Hematopoietic multipotent progenitor cell treated with erythropoietin and hydrocortisone succinate and interleukin-3 and kit ligand, for 4 days (in vitro differentiated cells): ENCODE data around the gene PGAP3.

Source experiments
- DNase-seq: peaks from one replicate; pipeline ENCODE4 v3.0.0-alpha.2; 2015

The PGAP3 gene

DNA sequence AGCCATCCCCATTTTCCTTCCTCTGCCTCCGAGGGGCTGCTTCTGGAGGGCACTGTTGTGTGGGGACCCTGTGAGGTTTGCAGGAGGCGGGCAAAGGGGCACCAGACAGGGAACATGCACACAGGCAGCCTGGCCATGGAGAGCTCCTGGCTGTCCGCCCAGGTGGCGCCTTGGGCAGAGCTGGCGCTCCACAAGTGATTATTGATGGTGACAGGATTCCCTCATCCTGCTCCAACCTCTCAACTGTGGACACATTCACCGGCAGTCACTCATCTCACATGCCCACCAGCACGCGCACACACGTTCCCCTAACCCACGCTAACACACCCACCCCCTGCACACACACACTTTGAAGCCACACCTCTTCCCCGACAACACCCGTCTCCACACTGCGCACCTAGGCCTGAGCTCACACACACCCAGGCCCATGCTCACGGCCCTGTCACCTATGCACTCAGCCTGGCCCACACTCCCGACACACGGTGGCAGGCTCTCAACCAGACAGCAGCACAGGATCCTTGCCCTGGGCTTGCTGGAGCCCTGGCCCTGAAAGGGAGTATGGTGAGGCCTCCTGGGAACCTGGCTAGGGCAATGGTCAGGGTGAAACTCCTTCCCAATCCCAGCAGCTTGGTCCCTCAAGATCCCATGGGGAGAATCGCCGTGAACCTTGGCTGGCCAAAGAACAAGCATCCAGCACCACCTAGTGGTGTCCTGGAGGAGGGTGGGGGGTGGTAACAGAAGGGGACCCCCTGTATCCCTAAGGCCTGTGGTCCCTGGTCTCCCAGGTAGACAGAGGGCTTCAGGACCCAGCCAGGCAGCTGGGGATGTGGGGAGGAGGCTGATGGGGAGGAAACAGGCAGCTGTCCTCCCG is 16.0 kb downstream of the PGAP3 start:
- peak; percentile 71 for DNase-seq

DNA sequence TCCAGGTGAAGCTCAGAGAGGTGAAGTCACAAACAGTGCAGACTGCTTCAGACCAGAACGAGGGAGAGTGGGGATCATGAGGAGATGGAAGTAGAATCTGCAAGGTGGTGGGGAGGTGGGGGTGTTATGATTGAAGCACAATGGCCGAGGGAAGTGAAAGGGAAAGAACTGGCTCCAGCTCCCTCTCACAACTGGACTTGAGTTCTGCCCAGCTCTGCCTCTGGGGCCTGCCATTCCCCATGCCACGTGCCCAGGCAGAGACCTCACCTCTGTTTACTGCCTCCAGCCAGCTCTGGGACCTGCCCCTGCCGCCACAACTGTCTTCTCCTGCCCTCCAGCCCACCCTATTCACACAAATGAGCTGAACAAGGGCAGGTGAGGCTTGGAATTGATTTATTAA is 17.1 kb downstream of the PGAP3 start:
- no peak for DNase-seq

DNA sequence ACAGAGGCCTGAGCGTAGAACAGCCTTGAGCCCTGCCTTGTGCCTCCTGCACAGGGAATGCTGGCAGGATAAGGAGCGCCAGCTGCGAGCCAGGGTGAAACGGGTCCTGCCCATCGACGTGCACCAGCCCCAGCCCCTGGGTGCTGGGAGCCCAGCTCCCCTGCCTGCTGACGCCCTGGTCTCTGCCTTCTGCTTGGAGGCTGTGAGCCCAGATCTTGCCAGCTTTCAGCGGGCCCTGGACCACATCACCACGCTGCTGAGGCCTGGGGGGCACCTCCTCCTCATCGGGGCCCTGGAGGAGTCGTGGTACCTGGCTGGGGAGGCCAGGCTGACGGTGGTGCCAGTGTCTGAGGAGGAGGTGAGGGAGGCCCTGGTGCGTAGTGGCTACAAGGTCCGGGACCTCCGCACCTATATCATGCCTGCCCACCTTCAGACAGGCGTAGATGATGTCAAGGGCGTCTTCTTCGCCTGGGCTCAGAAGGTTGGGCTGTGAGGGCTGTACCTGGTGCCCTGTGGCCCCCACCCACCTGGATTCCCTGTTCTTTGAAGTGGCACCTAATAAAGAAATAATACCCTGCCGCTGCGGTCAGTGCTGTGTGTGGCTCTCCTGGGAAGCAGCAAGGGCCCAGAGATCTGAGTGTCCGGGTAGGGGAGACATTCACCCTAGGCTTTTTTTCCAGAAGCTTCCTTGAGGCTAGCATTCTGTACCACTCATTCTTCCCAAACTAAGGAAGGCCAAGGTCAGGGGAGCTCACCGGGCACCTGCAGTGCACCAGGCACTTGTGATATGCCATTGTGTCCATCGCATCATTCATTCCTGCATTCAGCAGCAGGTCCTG is 17.7 kb downstream of the PGAP3 start:
- DNase-seq = no peak

GRCh38 chr17:39667945-39668924 is 19.6 kb downstream of the PGAP3 start, which contains the start of gene PNMT:
TSS of gene PNMT (plus strand) at chr17:39668453. CDS start at chr17:39668476, 23 bp downstream.
- peak; percentile 90 for DNase-seq

DNA sequence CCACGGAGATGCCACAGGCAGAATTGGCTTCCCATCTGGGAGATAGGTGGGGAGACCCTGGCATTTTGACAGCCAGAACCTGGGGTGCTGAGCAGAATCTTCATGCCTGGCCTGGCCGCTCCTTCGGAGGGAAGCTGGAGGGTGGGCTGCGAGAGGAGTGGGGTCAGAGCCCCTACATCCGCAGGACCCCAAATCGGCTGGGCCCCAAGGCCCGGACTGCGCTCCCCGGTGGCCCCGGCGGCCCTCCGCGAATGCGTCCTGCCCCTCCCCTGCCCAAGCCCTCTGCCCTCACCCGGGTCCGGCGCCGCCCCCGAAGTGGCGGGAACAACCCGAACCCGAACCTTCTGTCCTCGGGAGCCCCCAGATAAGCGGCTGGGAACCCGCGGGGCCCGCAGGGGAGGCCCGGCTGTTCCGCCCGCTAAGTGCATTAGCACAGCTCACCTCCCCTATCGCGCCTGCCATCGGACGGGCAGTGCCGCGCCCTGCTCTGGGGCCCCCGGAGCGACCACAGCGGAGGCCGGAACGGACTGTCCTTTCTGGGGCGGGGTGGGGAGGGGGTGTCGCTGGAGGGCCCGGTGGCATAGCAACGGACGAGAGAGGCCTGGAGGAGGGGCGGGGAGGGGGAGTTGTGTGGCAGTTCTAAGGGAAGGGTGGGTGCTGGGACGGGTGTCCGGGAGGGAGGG is 20.5 kb downstream of the PGAP3 start:
- DNase-seq = peak; percentile 95

DNA sequence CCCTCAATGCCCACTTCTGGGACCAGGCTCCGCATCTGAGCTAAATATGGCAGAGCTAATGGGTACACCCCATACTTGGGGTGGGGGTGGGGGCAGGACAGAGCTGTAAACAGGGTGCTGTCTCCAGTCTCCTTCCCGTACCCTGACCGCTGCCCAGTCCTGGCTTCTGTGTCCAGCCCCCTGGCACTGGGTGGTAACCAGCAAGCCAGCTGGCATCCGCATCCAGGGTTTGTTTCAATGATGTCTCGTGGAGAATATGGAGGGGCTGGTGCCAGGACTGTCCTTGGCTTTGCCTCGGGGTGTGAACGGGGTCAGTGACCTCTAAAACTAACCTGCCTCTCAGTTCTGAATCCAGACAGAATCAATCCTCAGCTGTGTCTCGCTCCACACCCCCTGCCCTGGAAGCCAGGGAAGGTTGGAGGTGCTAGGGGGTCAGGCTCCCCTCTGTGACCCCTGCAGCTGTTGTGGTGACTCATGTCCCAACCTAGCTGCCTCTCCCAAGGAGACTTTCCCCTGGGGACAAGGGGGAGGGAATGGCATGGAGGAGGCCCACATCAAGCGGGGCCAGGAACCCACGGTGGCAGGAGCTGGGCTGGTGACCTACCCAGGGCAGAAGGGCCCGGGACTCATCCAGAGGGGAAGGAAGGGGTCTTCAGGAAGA is 21.1 kb downstream of the PGAP3 start:
- peak; percentile 46 for DNase-seq

DNA sequence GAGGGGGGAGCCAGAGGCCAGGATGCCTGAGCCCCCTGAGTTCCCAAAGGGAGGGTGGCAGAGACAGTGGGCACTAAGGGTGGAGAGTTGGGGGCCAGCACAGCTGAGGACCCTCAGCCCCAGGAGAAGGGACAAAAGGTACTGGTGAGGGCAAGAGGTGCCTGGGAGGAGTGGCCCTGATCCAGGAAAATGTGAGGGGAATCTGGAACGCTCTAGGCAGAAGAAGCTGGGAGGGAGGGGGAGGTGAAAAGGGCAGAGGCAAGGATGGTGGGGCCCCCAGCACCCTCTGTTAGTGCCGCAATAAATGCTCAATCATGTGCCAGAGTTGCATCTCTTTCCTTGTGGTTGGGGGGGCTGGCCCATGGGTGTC is 21.6 kb downstream of the PGAP3 start:
- DNase-seq = no peak

DNA sequence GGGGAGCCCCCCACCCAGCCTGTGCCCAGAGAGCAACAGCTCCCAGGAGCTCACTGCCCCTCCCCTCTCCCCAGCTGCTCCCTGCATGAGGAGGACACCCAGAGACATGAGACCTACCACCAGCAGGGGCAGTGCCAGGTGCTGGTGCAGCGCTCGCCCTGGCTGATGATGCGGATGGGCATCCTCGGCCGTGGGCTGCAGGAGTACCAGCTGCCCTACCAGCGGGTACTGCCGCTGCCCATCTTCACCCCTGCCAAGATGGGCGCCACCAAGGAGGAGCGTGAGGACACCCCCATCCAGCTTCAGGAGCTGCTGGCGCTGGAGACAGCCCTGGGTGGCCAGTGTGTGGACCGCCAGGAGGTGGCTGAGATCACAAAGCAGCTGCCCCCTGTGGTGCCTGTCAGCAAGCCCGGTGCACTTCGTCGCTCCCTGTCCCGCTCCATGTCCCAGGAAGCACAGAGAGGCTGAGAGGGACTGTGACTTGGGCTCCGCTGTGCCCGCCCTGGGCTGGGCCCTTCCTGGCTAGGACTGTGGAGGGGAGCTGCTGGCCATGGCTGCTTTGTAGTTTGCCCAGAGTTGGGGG is 22.1 kb downstream of the PGAP3 start:
- peak; percentile 68 for DNase-seq

DNA sequence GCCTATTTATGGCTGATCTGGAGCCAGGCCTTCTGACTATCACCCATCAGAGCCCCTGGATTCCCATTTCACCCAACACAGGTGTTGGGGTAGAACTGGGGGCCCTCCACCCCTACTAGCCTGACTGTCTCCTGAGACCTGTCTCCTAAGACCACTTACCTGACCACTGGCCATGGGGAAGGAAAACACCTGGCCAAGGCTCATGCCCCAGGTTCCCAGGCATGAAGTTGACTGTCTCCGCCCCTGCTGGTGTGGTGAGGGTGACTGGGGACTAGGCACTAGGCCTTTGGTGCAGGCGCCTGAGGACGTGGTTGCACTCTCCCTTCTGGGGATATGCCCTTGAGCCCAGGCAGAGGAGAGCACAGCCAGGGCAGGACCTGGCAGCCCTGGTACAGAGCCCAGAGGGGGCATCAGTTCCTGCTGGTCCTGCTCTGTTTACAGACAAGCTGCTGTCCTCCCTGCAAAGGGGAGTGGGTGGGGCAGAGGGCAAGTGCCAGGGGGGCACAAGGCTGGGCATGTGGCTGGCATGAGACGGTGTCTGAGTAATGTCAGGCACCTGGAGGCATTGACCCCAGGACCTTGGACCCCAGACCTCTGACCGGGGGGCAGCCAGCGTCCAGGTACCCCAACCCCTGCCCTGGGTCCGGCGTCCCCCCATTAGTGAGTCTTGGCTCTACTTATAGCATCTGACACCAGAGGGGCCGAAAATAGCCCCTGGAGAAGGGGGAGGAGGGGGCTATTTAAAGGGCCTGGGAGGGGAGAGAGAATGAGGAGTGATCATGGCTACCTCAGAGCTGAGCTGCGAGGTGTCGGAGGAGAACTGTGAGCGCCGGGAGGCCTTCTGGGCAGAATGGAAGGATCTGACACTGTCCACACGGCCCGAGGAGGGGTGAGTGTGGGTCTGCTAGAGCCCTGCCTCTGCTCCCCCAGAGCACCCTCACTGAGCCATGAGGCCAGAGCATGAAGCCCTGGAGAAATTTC is 23.0 kb downstream of the PGAP3 start, which contains the start of gene TCAP:
Gene TCAP (plus strand): TSS at position 769 of the 981 bp plus-strand sequence. CDS start 11 bp downstream, at position 780.
- peak; percentile 54 for DNase-seq

DNA sequence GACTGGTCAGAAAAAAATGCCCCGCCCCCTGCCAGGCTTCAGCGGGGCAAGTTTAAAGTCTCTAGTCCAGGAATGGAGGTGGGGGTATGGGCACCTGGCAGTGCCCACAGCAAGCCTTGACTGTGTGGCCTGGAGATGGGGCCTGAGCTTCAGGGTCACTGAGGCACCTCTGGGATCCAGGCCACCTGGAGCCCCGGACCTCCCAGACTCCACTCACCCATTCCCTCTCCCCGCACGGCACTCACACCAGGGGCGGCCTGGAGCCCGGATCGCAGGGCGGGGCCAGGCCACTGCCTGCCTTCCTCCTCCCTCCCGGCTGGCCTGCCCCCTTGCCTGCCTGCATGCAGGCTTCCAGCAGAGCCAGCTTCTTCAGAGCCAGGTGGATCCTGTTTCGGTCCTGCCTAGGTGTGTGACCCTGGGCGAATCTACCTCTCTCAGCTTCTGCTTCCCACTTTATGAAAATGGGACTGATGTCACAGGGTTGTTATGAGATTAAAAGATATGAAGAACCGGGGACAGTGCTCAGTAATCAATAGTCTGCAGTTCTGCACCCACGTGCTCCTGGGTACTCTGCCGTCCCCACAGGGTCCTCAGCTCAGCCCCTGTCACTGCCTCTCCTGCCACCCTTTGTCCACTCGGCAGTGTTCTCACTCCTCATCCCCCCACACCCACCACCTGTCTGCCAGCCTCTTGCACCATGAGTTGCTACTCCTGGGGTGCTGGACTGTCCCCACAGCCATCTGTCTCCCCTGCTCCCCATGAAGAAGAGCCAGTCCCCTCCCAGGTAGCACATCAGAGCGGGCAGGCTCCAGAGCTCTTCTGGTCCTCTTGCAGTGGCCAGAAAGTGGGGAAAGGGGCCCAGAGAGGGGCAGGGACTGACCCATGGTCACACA is 23.9 kb downstream of the PGAP3 start:
- DNase-seq = peak; percentile 59

- DNase-seq = peak; percentile 45
Measured at GRCh38 chr17:39663340-39663687, 24.5 kb downstream of the PGAP3 start.

DNA sequence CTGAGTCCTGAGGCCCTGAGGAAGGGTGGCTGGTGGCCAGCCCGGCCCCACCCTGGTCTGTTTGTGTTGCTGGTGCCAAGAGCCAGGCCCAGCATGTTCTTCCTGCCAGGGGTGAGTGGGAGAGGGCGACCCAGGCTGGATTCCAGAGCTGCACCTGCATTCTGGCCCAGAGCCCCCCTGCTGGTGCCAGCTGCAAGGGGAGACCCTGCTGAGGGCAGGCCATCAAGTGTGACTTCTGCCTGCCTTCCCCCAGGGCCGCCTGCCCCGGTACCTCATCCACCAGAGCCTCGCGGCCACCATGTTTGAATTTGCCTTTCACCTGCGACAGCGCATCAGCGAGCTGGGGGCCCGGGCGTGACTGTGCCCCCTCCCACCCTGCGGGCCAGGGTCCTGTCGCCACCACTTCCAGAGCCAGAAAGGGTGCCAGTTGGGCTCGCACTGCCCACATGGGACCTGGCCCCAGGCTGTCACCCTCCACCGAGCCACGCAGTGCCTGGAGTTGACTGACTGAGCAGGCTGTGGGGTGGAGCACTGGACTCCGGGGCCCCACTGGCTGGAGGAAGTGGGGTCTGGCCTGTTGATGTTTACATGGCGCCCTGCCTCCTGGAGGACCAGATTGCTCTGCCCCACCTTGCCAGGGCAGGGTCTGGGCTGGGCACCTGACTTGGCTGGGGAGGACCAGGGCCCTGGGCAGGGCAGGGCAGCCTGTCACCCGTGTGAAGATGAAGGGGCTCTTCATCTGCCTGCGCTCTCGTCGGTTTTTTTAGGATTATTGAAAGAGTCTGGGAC is 25.1 kb downstream of the PGAP3 start:
- DNase-seq = no peak

DNA sequence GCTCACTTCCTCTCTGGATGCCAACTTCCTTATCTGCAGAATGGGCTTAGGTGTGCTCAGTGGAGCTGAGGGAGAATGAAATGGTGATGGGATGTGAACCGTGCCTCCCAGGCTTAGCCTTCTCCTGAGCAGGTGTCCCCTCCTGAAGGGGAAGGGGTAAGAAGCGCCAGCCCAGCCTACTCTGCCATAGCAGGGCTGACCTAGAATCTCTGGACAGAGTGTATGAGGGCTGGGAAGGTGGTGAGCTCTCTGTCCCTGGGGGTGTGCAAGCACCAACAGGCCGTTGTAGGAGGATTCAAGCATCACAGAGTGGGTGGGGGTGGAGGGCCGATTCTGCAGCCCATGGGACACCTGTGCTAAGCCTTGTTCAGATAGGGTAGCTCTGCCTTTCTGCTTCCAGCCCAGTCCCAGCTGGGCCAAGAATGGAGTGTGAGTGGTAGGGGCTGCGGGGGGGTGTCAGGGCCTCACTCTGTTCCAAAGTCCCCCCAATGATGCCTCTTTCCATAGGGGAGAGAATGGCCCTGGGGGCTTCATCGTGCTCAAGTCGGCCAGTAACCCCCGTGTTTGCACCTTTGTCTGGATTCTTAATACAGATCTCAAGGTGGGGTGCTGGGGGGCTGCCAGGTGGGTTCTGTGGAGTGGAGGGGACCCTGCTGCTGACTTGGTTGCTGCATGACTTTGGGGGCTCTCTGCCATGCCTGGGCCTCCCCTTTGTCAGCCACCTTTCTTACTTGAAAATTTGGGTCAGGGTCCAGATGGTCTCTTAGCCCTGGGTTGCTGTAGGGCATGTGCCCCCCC is 25.9 kb downstream of the PGAP3 start:
- DNase-seq = no peak

- no peak for DNase-seq
Measured at GRCh38 chr17:39660397-39661385, 27.2 kb downstream of the PGAP3 start.

DNA sequence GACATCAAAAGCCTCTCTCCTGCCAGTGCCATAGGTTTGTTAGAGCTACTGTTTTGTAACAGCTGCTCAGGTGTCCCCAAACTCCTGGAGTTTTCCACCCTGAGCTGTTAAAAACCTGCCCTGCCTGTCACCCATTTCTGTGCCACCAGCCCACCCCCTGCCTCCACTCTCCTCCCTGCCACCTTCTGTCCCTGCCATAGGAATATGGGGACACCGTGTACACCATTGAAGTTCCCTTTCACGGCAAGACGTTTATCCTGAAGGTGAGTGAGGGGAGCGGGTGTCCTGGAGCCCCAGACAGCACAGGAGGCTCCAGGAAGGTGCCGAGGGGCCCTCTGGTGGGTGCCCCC is 27.9 kb downstream of the PGAP3 start:
- DNase-seq = no peak
